BLaER1 (cell line): ENCODE measurements around the gene ELMO1.

Experiments used
- H3K27ac ChIP-seq: shearing (Covaris generic); formaldehyde crosslinking; 2 replicates; pipeline ENCODE4 v1.8.1; 2022
- H3K27me3 ChIP-seq: shearing (Covaris generic); formaldehyde crosslinking; 2 replicates; pipeline ENCODE4 v1.8.1; 2022
- H3K36me3 ChIP-seq: shearing (Covaris generic); formaldehyde crosslinking; 2 replicates; pipeline ENCODE4 v1.8.1; 2022
- H3K4me1 ChIP-seq: shearing (Covaris generic); formaldehyde crosslinking; 2 replicates; pipeline ENCODE4 v1.8.1; 2022
- H3K4me2 ChIP-seq: shearing (Covaris generic); formaldehyde crosslinking; 2 replicates; pipeline ENCODE4 v1.8.1; 2022
- H3K4me3 ChIP-seq: shearing (Covaris generic); formaldehyde crosslinking; 2 replicates; pipeline ENCODE4 v1.8.1; 2022
- H3K9ac ChIP-seq: shearing (Covaris generic); formaldehyde crosslinking; 2 replicates; pipeline ENCODE4 v1.8.1; 2022
- H3K9me3 ChIP-seq: shearing (Covaris generic); formaldehyde crosslinking; 2 replicates; pipeline ENCODE4 v1.8.1; 2022
- H4K20me1 ChIP-seq: shearing (Covaris generic); formaldehyde crosslinking; 2 replicates; pipeline ENCODE4 v1.8.1; 2022
- Cebpa-rat ChIP-seq: shearing (Covaris generic); IDR thresholded peaks from 2 replicates; pipeline ENCODE4 v1.8.1; 2022

ELMO1 gene

DNA sequence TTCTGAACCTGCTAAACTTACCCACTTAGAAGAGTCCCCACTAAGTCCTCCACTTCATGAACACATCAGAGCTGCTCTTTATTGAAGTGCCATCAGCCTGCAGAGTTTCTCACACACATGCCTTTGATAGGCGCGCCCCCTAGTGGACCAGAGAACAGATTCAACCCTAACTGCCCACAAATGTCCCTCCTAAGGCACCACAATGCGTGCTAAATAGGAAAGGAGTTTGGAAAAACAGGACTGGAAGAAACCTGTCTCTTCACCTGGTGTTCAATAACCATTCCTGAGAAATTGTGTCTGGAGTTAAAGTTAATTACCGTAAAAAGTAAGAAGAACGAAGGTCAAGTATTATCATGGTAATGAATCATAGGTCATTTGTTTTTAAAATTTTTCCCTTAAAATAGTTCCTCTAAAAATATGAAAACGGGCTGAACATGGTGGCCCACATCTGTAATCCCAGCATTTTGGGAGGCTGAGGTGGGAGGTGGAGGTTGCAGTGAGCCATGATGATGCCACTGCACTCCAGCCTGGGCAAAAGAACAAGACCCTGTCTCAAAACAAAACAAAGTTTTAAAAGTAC, 249.7 kb downstream of the ELMO1 start:
- Histone ChIP-seq H3K9ac (no peak overlapping the region), H3K27me3 (no peaks in the 10 kb centered on the region), H3K36me3 (peaks cover 37% of the 10 kb centered on the region), H3K4me2 (no peak overlapping the region), H3K4me3 (no peak overlapping the region), H4K20me1 (no peaks in the 10 kb centered on the region), H3K4me1 (no peaks in the 10 kb centered on the region), H3K9me3 (no peaks in the 10 kb centered on the region), H3K27ac (no peak overlapping the region)
- no peak for TF ChIP-seq Cebpa-rat

DNA sequence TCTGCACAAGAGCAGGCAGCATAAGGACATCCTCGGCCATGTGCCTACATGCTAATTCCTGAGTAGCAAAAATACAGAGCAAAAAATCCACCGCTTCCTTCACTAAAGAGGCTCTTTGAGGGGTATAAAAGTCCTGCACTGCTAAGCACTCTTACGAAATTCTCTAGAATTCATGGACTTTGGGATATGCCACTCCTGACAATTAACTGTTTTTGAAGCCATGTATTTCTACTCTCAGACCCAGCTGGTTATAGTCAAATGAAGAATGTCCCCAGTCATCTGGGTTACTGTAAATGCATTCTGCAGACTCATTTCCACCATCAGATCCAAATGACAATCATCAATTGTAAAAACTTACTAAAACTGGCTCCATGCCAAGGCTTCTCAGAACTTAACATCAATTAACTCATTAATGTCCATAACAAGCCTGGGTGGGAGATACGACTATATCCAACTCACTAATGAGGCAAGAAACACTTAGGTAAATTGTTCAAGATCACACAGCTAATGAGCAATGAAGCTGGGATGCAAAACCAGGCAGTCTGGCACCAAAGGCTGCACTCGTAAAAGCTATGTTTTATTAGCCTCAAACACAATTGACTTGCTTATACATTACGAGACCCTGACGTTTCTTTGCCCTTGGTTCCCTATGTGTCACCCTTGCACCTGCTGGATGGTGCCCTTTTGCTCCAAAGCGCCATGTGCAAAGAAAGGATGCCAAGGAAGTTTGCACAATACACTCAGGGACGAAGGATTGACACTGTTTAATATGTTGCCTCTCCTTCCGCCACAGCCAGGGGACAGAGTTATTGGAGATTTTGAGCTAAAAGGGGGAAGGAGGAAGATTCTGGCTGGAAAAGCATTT, 250.4 kb downstream of the ELMO1 start:
- Histone ChIP-seq H3K9me3 (no peaks in the 10 kb centered on the region), H3K4me1 (no peaks in the 10 kb centered on the region), H3K4me3 (no peak overlapping the region), H3K27me3 (no peaks in the 10 kb centered on the region), H3K36me3 (peaks cover 34% of the 10 kb centered on the region), H3K9ac (no peak overlapping the region), H3K27ac (no peak overlapping the region), H3K4me2 (no peak overlapping the region), H4K20me1 (no peaks in the 10 kb centered on the region)
- no peak for TF ChIP-seq Cebpa-rat

DNA sequence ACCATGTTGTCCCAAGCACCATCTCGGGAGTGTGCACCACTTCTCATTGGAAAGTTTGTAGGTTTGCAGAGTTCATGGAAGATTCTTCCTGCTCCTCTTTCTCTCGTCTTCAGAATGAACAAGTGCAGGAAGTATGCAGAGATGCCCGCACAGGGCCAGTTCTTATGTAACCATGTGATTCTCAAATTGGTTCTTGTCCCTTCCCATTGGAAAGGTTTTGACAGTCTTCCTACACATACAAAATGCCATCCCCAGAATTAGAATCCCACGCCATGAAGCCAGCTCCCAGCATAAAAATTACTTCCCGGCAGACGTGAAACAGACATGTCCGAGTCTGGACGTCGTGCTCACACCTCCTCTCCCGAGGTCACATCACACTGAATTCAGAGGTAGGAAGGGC, 251.6 kb downstream of the ELMO1 start:
- no peak for TF ChIP-seq Cebpa-rat
- H3K4me2 ChIP-seq = no peak overlapping the region
- no peak overlapping the region for H3K9ac ChIP-seq
- no peaks in the 10 kb centered on the region for H3K4me1 ChIP-seq
- no peak overlapping the region for H3K4me3 ChIP-seq
- peaks cover 34% of the 10 kb centered on the region for H3K36me3 ChIP-seq
- H3K27ac ChIP-seq = no peak overlapping the region
- H4K20me1 ChIP-seq = no peaks in the 10 kb centered on the region
- H3K27me3 ChIP-seq = no peaks in the 10 kb centered on the region
- no peaks in the 10 kb centered on the region for H3K9me3 ChIP-seq

DNA sequence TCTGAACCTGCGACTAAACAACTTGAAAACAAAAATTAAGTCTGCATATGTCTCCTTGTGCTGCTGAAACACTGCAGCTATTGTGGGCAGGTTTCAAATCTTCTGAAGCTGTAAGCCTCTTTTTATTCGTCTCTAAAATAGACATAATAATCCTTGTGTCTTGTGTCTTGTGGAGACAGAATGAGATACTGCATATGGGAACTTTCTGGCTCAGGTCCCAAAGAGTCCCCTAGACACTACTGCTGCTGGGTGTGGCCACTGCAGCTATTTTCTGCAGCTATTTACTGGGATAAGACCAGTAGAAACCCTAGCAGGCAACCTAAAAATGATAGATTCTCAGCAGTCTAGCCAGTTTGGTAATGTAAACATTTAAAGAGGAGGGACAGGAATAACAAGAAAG, 252.0 kb downstream of the ELMO1 start:
- Histone ChIP-seq H3K36me3 (peaks cover 34% of the 10 kb centered on the region), H3K9ac (no peak overlapping the region), H3K27ac (no peak overlapping the region), H3K4me2 (no peak overlapping the region), H3K4me3 (no peak overlapping the region), H3K9me3 (no peaks in the 10 kb centered on the region), H3K27me3 (no peaks in the 10 kb centered on the region), H4K20me1 (no peaks in the 10 kb centered on the region), H3K4me1 (no peaks in the 10 kb centered on the region)
- TF ChIP-seq Cebpa-rat = no peak

DNA sequence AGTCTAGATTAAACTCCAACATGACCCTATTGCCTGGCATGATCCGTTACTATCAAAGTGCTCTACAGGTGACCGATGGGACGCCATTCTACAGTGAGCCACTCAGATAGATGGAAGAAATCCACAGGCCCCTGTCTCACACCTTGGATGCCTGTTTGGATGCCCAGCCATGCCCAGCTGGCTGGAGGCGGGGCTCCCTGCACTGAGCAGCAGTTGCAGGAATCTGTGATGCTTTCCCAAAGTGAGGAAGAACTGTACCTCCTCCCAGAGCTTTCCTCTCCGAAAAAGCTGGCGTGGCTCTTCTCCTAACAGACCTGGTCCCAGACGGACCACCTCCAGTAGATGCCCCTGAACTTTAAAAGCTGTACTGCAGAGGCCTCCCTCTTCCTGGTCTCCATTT, 253.3 kb downstream of the ELMO1 start:
- Histone ChIP-seq H3K36me3 (peaks cover 32% of the 10 kb centered on the region), H4K20me1 (no peaks in the 10 kb centered on the region), H3K4me1 (no peaks in the 10 kb centered on the region), H3K4me2 (no peak overlapping the region), H3K9ac (no peak overlapping the region), H3K9me3 (no peaks in the 10 kb centered on the region), H3K27me3 (no peaks in the 10 kb centered on the region), H3K27ac (no peak overlapping the region), H3K4me3 (no peak overlapping the region)
- TF ChIP-seq Cebpa-rat = no peak

DNA sequence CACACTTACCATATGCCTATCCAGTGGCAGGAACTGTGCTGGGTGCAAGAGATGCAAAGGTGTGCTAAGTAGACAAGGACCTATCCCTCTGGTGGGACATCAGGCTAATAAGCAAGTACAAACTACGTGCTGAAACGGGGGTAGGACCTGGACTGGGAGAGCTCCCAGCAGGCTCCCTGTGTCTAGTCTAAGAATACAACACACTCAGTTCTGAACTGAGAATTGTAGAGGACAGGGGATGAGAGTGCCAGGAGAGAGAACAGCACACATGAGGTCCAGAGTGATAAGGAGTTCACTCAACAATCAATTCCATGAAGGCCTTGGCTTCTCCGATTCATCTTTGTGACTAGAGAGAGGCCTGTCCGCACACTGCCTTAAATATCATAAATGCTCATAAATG, 253.7 kb downstream of the ELMO1 start:
- H3K27me3 ChIP-seq = no peaks in the 10 kb centered on the region
- TF ChIP-seq Cebpa-rat = no peak
- no peak overlapping the region for H3K4me2 ChIP-seq
- no peaks in the 10 kb centered on the region for H3K4me1 ChIP-seq
- H4K20me1 ChIP-seq = no peaks in the 10 kb centered on the region
- no peak overlapping the region for H3K9ac ChIP-seq
- no peak overlapping the region for H3K4me3 ChIP-seq
- H3K36me3 ChIP-seq = peaks cover 31% of the 10 kb centered on the region
- no peaks in the 10 kb centered on the region for H3K9me3 ChIP-seq
- no peak overlapping the region for H3K27ac ChIP-seq

DNA sequence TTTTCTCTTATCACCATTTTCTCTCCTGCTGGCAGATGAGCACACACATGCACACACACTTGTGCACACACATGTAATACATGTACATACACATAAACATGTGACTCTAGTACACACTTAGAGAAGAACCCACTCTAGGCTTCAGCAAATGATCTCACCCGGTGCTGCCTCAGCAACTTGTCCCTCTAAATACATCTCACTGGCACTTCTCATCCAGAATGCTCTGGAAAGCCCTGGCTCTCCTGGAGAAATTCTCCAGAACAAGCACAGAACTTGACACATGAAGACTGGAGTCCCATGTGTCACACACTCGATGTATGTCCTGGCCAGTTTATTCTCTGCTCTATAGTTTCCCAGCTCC, 254.9 kb downstream of the ELMO1 start:
- Histone ChIP-seq H3K4me2 (no peak overlapping the region), H3K4me3 (no peak overlapping the region), H3K36me3 (peaks cover 31% of the 10 kb centered on the region), H3K9me3 (no peaks in the 10 kb centered on the region), H4K20me1 (no peaks in the 10 kb centered on the region), H3K4me1 (no peaks in the 10 kb centered on the region), H3K9ac (no peak overlapping the region), H3K27ac (no peak overlapping the region), H3K27me3 (no peaks in the 10 kb centered on the region)
- no peak for TF ChIP-seq Cebpa-rat

DNA sequence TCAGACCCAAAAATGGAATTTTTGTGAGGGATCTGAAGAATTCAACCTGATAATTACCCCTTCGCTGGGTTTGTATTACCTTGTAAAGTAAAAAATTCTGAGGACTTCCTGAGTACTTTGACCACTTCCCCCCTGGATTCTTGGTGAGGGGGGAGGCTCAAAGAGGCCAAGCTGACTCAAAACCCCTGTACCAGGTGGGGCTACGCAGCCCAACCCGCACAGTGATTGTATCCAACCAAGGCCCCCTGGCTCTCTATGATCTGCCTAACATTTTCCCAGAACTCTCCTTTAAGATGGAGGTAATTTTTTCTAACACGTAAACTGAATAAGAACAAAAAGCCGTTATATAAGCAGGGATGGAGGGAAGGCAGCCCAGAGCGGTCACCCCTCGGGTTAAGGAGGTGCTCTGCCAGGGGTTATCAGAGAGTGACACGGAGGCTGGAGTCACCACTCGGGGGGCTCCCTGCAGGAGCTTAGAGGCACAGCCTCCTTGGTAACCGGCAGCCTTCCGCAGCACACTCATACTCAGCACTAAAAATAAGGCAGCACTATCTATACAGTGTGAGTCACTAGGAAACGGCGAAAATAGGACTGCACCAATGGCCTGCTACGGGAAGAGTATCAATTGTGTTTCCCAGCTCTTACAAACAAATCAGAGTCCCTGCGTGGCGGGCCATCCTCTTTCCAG, 255.4 kb downstream of the ELMO1 start:
- no peak overlapping the region for H3K4me2 ChIP-seq
- no peak overlapping the region for H3K4me3 ChIP-seq
- H3K27me3 ChIP-seq = no peaks in the 10 kb centered on the region
- H3K9ac ChIP-seq = no peak overlapping the region
- H3K9me3 ChIP-seq = no peaks in the 10 kb centered on the region
- no peak for TF ChIP-seq Cebpa-rat
- H3K36me3 ChIP-seq = peaks cover 27% of the 10 kb centered on the region
- no peak overlapping the region for H3K27ac ChIP-seq
- no peaks in the 10 kb centered on the region for H4K20me1 ChIP-seq
- H3K4me1 ChIP-seq = no peaks in the 10 kb centered on the region

DNA sequence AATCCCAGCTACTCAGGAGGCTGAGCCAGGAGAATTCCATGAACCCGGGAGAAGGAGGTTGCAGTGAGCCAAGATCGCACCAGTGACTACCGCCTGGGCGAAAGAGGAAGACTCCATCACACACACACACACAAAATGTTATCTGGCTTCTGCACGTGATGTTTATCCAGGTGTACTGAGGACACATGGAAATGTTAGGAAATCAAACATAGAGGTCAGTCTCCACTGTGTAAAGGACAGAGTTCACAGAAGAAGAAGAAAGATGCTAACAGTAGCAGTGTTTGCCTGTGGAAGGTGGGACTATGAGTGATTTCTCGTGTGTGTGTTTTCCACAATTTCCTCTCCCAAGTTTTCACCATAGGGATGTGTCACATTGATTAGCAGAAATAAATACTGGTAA, 256.9 kb downstream of the ELMO1 start:
- H3K36me3 ChIP-seq = peaks cover 16% of the 10 kb centered on the region

DNA sequence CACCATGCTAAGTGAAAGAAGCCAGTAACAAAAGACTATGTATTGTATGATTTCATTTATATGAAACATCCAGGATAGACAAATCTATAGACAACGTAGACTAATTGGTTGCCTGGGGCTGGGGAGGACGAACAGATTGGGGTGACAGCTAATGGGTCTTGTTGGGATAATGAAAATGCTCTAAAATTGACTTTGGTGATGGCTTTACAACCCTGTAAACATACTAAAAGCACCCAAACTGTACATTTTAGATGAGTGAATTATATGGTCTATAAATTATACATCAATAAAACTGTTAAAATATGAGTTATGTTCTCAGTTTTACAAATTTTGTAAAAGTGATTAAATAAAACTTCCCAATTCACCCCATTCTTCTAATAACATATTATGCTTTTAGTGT, 261.5 kb downstream of the ELMO1 start:
- no peak for TF ChIP-seq Cebpa-rat
- Histone ChIP-seq H3K4me2 (no peak overlapping the region), H3K36me3 (no peaks in the 10 kb centered on the region), H4K20me1 (no peaks in the 10 kb centered on the region), H3K9ac (no peak overlapping the region), H3K4me1 (no peaks in the 10 kb centered on the region), H3K4me3 (no peak overlapping the region), H3K27me3 (no peaks in the 10 kb centered on the region), H3K9me3 (no peaks in the 10 kb centered on the region), H3K27ac (no peak overlapping the region)

More for the DNA sequence above, 256.9 kb downstream of the ELMO1 start:
- Histone ChIP-seq H3K4me2 (no peak overlapping the region), H3K27ac (no peak overlapping the region), H4K20me1 (no peaks in the 10 kb centered on the region), H3K4me1 (no peaks in the 10 kb centered on the region), H3K9ac (no peak overlapping the region), H3K9me3 (no peaks in the 10 kb centered on the region), H3K4me3 (no peak overlapping the region), H3K27me3 (no peaks in the 10 kb centered on the region)
- no peak for TF ChIP-seq Cebpa-rat
